ENCODE measurements around the gene CPN2. TPM values are rescaled to one million over a fixed set of nuclear protein-coding genes. Genes with fewer than 3 reads are reported as not detected.

CPN2 gene
- total RNA-seq, 1 experiment from 2014 or later = 0.08 TPM

DNA sequence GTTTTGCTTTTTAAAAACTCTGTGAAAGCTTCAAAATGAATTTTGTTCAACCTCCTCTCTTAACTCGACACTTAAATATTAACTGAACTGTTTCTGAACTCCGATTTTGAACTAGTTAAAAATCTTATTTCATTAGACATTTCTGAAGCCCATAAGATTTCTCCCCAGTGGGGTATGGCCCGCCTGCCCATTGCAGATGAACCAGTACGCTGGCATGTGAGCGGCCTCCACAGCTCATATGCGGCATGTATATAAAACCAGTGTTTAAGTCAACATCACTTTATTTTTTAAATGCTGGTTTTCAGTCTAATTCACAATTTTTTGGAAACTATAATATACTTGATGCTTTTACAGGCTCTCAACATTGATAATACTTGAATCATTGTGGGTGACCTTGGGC lies 50.2 kb downstream of the CPN2 start:
- TF ChIP-seq POLR2AphosphoS5 (IDR thresholded peaks at IDR 0.05; ENCODE audit: low read depth, low read length) (no peak), TCF7L2 (IDR thresholded peaks at IDR 0.05; ENCODE audit: low read depth, low read length) (no peak), SIN3A (IDR thresholded peaks at IDR 0.05; ENCODE audit: borderline replicate concordance, insufficient read depth, low read depth, low read length) (no peak)
- TF ChIP-seq, protein P1, sequence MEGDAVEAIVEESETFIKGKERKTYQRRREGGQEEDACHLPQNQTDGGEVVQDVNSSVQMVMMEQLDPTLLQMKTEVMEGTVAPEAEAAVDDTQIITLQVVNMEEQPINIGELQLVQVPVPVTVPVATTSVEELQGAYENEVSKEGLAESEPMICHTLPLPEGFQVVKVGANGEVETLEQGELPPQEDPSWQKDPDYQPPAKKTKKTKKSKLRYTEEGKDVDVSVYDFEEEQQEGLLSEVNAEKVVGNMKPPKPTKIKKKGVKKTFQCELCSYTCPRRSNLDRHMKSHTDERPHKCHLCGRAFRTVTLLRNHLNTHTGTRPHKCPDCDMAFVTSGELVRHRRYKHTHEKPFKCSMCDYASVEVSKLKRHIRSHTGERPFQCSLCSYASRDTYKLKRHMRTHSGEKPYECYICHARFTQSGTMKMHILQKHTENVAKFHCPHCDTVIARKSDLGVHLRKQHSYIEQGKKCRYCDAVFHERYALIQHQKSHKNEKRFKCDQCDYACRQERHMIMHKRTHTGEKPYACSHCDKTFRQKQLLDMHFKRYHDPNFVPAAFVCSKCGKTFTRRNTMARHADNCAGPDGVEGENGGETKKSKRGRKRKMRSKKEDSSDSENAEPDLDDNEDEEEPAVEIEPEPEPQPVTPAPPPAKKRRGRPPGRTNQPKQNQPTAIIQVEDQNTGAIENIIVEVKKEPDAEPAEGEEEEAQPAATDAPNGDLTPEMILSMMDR (IDR thresholded peaks at IDR 0.05) = no peak
- TF ChIP-seq, protein P2, sequence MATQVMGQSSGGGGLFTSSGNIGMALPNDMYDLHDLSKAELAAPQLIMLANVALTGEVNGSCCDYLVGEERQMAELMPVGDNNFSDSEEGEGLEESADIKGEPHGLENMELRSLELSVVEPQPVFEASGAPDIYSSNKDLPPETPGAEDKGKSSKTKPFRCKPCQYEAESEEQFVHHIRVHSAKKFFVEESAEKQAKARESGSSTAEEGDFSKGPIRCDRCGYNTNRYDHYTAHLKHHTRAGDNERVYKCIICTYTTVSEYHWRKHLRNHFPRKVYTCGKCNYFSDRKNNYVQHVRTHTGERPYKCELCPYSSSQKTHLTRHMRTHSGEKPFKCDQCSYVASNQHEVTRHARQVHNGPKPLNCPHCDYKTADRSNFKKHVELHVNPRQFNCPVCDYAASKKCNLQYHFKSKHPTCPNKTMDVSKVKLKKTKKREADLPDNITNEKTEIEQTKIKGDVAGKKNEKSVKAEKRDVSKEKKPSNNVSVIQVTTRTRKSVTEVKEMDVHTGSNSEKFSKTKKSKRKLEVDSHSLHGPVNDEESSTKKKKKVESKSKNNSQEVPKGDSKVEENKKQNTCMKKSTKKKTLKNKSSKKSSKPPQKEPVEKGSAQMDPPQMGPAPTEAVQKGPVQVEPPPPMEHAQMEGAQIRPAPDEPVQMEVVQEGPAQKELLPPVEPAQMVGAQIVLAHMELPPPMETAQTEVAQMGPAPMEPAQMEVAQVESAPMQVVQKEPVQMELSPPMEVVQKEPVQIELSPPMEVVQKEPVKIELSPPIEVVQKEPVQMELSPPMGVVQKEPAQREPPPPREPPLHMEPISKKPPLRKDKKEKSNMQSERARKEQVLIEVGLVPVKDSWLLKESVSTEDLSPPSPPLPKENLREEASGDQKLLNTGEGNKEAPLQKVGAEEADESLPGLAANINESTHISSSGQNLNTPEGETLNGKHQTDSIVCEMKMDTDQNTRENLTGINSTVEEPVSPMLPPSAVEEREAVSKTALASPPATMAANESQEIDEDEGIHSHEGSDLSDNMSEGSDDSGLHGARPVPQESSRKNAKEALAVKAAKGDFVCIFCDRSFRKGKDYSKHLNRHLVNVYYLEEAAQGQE (IDR thresholded peaks at IDR 0.05; ENCODE audit: insufficient read depth in 1 of 2, low read depth in 2 of 2, low read length in 1 of 2) = no peak
- no peaks in the 10 kb centered on the region for H3K9me3 ChIP-seq (ENCODE audit: control insufficient read depth, insufficient read depth, low read depth, low read length)
- CTCF ChIA-PET = no interaction called here
- ATAC-seq (no peak), DNase-seq (ENCODE audit: low read depth, low spot score) (no peak)
- peaks cover 7% of the 10 kb centered on the region for H3K4me1 ChIP-seq (ENCODE audit: control insufficient read depth, insufficient read depth, low read length)
- POLR2A ChIA-PET = no interaction called here
- in situ Hi-C loops (cut with HindIII; ENCODE audit: low pct_unique_long_range_greater_than_20kb, low sequenced_read_pairs) = loop anchor here (25.0 kb wide), 1 partner anchor 539 kb away; no protein-coding TSS in a partner anchor
- no peaks in the 10 kb centered on the region for H3K36me3 ChIP-seq (ENCODE audit: control insufficient read depth, insufficient read depth, low read length)
- no peak overlapping the region for H3K27ac ChIP-seq (ENCODE audit: low read length)
- intact Hi-C loops (cut with micrococcal nuclease; ENCODE audit: unreplicated experiment) = no loop called here
- H3K4me3 ChIP-seq (ENCODE audit: low read depth in 2 of 2, low read length in 2 of 2) = no peak overlapping the region
- no TSS peak for BruUV-seq (replicated peaks)
- no peaks in the 10 kb centered on the region for H3K27me3 ChIP-seq (ENCODE audit: control insufficient read depth, insufficient read depth, low read length)

DNA sequence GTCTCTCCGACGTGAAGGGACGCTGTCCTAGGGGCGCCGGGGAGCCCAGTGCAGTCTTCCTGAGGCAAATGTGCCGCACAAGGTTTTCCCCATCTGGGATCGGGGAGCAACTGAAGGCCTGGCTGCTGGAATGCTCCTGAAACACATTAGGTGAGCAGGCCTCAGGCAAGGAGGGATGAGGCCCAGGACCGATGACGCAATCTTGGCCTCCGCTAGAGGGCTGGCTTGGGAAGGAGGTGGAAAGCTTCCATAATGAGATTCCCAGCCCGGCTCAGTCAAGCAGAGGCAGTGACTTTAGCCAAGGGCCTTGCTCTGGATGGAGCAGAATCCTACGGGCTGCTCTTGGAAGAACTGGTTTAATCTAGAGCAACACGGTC lies 50.8 kb downstream of the CPN2 start:
- TF ChIP-seq, protein P2 (IDR thresholded peaks at IDR 0.05; ENCODE audit: insufficient read depth in 1 of 2, low read depth in 2 of 2, low read length in 1 of 2) = no peak
- TF ChIP-seq TCF7L2 (IDR thresholded peaks at IDR 0.05; ENCODE audit: low read depth, low read length) (no peak), SIN3A (IDR thresholded peaks at IDR 0.05; ENCODE audit: borderline replicate concordance, insufficient read depth, low read depth, low read length) (no peak), POLR2AphosphoS5 (IDR thresholded peaks at IDR 0.05; ENCODE audit: low read depth, low read length) (no peak)
- TF ChIP-seq, protein P1 (IDR thresholded peaks at IDR 0.05) = no peak
- CTCF ChIA-PET = no interaction called here
- H3K9me3 ChIP-seq (ENCODE audit: control insufficient read depth, insufficient read depth, low read depth, low read length) = no peaks in the 10 kb centered on the region
- in situ Hi-C loops (cut with HindIII; ENCODE audit: low pct_unique_long_range_greater_than_20kb, low sequenced_read_pairs) = loop anchor here (25.0 kb wide), 1 partner anchor 538 kb away; no protein-coding TSS in a partner anchor
- ATAC-seq = peak; percentile 49
- no TSS peak for BruUV-seq (replicated peaks)
- intact Hi-C loops (cut with micrococcal nuclease; ENCODE audit: unreplicated experiment) = no loop called here
- H3K4me1 ChIP-seq (ENCODE audit: control insufficient read depth, insufficient read depth, low read length) = peaks cover 7% of the 10 kb centered on the region
- no peak for DNase-seq (ENCODE audit: low read depth, low spot score)
- POLR2A ChIA-PET = no interaction called here
- no peaks in the 10 kb centered on the region for H3K36me3 ChIP-seq (ENCODE audit: control insufficient read depth, insufficient read depth, low read length)
- H3K27me3 ChIP-seq (ENCODE audit: control insufficient read depth, insufficient read depth, low read length) = no peaks in the 10 kb centered on the region
- no peak overlapping the region for H3K4me3 ChIP-seq (ENCODE audit: low read depth in 2 of 2, low read length in 2 of 2)
- H3K27ac ChIP-seq (ENCODE audit: low read length) = peak overlapping the region; percentile 25; the same call in 1 of the 2 replicates

All from Panc1 (cell line).